Erythroblast (primary cell): ENCODE measurements around the gene VSTM2L.

Source experiments
- DNase-seq, 2 experiments: peaks; one replicate each; lab custom pipeline; 2025; lab: John Stamatoyannopoulos, UW
- GATA1 ChIP-seq: IDR thresholded peaks from 2 replicates; pipeline ENCODE4 v1.6.1; 2011; ENCODE audit warnings: low read depth, mild to moderate bottlenecking, control low read depth, low read length, moderate library complexity
- POLR2A ChIP-seq: IDR thresholded peaks from 2 replicates; pipeline ENCODE4 v1.6.1; 2011; ENCODE audit warnings: mild to moderate bottlenecking, low read length

The VSTM2L gene

DNA sequence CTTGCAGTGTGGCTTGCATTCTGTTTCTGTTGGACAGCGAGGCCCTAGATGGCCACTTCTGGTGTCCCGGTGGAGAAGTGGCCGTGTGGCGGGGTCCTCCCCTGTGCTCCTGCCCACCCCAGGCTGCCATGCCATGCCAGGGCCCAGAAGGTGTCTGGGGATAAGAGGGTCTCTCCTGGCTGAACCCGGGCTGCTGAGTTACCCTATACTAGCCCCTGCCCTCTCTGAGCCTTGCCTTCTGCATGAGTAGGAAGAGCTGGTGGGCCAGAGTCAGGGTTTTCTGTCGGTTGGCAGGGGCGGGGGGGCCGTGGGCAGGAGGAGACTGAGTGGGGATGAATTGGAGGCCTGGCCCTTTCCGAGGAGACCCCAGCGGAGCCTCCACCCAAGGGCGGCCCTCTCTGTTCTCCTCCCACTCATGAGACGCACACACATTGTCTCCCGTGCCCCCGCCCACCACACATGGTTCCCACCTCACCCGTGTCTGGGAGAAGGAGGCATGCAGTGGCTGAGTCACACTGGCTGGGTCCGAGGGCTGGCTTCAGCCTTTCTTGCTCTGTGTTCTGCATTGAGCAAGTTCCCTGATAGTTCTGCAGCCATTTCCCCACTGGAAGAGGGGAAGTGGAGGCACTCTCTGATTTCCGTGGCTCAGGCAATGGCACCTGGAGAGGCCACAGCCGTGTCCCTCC lies 24.6 kb downstream of the VSTM2L start:
- no peak for DNase-seq
- TF ChIP-seq GATA1 (no peak), POLR2A (no peak)

DNA sequence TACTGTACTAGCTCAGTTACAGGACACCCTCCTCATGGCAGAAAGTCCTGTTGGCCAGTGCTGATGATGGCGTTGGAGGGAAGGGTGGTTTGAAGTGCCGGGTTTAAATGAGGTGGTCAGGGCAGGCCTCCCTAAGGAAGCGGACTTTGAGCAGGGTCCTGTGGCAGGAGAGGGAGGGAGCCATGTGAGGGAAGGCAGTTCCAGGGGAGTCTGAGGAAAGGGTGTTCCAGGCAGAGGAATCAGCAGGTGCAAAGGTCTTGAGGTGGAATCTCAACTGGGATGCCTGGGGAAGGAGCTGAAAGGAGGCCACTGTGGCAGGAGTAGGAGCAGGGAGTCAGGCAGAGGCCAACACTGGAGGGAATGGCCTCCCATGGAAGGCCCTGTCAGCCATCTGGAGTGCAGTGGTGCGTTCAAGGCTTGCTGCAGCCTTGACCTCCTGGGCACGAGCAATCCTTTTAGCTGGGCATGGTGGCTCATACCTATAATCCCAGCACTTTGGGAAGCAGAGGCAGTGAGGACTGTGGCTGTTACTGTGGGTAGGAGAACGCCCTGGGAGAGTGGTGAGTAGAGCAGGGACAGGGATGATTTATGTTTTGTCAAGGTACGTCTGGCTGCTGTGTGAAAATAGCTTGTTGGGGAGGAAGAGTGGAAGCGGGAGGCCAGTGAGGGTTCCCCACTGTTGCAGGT lies 26.2 kb downstream of the VSTM2L start:
- DNase-seq, result no peak
- TF ChIP-seq POLR2A, result no peak
- no peak for TF ChIP-seq GATA1

DNA sequence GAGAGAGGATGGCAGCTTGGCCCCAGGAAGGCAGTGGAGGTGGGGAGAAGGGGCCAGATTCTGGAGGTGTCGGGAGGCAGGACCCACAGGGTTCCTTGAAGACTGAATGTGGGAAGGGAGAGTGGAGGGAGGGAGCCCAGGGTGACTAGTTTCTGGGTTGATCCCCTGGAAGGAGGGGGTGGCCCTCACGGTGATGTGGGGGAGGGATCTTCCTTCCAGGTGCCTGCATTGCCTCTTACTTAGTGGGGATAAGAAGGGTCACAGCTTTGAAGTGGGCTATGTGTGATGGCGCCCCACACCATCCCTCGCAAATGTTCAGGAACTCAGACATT lies 26.7 kb downstream of the VSTM2L start:
- TF ChIP-seq GATA1 (no peak), POLR2A (no peak)
- no peak for DNase-seq

DNA sequence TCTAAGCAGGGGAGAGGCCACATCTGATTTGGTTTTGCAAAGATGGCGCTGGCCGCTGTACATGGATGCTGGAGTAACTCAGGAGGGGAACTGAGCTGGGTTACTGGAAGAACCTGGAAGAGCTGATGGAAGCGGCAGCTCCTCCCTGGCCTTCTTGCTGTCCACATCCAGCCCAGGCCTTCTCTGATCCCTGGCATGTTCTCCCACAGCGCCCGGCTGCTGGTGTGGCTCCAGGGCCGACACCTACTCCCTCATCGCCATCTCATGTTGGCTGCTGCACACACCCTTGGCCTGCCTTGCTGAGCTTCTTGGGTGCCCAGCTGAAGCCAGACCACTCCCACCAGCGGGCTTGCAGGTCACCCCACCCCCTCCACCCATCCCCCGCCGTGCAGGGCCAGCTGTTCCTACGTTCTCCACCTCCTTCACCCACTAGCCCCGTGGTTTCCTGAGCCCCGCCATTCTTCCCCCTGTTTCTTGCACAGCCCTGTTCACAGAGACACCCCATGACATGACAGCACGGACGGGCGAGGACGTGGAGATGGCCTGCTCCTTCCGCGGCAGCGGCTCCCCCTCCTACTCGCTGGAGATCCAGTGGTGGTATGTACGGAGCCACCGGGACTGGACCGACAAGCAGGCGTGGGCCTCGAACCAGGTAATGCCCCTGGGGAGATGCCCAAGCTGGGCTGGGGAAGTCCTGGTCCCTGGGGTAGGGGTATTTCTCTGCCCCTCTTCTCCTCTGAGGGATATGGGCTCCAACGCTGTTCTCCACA lies 28.4 kb downstream of the VSTM2L start:
- DNase-seq, result no peak
- TF ChIP-seq GATA1 (no peak), POLR2A (no peak)

DNA sequence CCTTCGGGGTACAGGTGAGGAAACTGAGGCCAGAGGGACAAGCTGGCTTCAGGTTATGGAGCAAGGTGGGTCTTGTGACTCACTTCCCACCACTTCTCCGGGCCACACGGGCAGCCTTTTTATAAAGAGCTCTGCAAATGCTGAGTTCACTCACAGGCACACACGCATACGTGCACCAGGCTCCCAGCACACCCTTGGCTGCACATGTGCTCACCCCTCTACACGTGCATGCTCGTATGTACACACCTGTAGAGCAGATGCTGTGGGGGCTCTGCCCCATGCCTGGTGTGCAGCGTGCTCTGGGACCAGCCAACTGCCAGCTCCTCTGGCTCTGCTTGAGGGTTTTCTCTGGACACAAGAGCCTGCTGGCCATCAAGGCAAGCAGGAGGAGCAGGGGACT lies 29.1 kb downstream of the VSTM2L start:
- no peak for TF ChIP-seq GATA1
- TF ChIP-seq POLR2A, result no peak
- DNase-seq, result no peak

DNA sequence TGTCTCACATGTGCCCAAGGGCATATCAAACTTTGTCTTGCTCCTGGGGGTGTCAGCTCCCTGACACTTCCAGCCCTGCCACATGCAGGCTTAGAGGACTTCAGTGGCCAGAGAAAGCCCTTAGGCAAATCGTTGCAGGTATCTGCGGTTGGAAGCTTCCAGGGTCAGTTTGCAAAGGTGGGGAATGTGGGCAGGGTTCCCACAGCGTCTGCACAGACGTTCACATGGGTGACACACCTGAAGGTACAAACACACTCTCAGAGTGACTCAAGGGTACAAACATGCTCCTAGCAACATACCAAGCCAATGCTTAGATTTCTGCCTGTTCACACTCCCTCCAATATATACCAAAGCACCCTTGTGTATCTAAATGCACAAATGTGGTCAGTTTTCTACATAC lies 30.0 kb downstream of the VSTM2L start:
- no peak for DNase-seq
- no peak for TF ChIP-seq POLR2A
- no peak for TF ChIP-seq GATA1

DNA sequence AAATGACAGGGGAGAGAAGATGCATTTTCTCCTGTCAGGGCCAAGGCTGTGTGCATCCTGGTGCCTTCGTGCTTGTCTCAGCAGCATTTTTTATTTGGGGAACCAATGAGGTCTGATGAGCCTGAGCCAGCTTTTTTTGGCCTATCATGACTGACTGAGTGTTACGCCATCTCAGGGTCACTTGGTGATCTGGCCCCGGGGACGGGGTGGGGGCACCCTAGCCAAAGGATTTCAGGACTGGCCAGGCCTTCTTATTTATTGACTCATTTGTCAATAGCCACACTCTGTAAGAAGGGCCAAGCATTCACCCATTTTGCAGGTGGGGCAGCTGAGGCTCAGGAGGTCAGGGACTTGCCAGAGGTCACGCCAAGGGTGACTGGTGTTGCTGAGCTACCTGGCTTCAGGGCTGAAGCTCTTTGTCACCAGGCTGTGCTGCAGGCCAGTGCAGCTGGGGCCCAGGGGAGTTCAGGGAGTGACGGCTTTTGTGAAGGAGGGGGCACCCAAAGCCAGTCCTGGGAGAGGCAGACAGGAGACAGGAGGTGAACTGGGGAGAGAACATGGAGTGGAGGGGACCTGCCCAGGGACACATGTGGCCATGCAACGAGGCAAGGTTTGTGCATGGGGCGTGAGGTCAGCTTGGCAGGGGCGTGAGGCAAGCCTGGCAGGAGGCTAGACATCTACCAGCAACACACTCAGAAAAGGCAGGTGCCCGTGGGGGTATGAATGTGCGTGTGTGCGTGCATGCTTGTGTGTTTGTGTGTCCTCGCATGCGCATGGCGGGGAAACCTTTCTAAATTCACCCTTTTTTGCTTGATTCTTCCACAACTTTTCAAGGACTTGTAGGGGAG lies 31.1 kb downstream of the VSTM2L start:
- DNase-seq, result no peak
- TF ChIP-seq POLR2A, result no peak
- TF ChIP-seq GATA1, result no peak

DNA sequence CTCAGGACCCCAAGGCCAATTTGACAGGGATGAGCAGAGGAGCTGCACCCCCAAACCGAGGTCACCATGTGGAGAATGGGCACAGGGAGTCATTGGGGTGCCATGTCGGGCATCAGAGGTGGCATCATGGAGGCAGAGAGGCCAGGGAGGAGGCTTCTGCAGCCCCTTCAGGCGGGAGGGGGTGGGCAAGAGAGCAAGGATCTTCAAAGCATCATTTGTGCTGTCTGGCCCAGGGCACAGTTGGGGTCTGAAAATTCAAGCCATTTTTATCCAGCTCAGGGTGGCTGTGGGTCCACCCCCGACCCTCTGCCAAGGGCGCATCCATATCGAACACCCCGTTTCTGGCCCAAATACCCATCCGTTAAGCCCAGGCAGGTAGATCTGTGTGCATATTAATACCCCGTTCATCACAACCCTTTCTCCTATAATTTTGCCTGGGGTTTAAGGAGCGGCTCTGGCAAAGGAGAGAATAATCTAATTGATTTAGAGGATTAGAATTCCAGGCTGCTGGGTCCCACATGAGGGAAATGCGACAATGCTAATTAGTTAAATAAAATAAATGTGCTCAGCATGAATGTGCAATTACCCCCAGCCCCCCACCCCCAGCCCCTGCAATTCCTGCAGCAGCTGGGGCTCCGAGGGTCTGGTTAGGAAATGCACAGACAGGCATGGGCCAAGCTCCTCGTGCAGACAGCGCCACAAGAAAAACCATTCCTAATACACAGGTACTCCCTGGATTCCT lies 31.9 kb downstream of the VSTM2L start:
- no peak for TF ChIP-seq POLR2A
- TF ChIP-seq GATA1, result no peak
- DNase-seq, result no peak

DNA sequence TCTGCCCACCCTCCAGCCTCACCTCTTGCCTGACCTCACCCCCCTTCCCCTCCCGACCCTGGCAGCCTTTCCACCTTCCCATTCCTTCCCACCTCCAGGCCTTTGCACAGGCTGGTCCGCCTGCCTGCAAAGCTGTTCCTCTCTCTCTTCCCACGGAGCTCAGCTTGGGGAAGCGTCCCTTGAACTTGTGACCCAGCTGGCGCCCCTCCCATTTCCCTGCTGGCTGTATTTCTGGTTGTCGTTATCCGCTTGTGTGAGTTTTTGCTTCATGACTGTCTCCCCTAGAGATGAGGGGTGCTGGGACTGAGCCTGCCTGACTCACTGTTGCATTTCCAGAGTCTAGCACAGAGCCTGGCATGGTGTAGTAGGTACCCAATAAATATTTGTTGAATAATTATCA lies 32.5 kb downstream of the VSTM2L start:
- no peak for TF ChIP-seq POLR2A
- no peak for TF ChIP-seq GATA1
- DNase-seq, result no peak

DNA sequence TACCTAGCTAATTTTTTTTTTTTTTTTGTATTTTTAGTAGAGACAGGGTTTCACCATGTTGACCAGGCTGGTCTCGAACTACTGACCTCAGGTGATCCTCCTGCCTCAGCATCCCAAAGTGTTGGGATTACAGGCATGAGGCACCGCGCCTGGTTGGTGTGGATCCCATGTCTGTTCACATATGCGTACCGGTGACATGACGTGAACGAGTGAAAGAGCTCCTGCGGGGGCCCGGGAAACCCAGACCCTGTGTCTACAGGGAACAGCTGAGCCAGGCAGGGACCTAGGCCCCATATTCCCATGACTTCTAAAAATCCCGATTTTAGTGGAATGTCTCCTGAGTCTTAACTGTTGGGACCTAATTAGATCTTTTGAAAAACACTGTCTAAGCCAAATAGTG lies 33.1 kb downstream of the VSTM2L start:
- TF ChIP-seq GATA1, result no peak
- no peak for TF ChIP-seq POLR2A

DNA sequence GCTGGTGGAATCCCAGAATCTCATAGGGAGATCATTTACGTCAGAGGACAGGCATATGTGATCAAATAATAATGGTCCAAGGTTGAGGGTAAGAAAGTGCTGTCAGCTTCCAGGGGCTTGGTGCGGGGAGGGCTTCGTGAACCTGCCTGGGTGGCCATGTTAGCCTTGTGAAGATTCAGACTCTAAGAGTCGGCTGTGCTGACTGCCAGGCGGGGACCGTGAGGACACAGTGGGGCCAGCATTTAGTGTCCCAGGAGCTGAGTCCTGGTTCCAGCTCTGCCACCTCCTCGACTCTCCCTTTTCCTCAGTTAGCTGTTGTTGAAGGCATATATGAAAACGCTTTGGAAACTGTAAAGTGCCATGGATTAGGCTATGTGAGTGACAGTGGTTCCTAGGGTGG lies 33.5 kb downstream of the VSTM2L start:
- TF ChIP-seq GATA1 (no peak), POLR2A (no peak)
- no peak for DNase-seq

More for the DNA sequence above, 33.1 kb downstream of the VSTM2L start:
- DNase-seq, result no peak

DNA sequence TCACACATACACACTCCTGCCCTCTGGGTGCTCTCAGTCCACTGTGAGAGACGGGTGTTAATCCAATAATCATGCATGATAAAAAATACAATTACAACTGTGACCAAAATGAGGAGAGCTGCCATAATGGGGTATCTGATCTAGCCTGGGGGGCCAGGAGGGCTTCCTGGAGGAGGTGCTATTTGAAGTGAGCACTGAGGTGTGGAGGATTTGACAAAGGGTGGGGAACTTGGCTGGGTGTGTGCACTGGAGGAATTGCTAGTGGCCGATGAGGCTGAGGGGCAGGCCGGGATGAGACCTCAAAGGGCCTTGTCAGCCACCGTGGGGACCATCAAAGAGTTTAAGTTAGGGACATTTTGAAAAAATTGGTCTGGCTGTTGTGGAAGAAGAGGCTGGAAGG lies 34.8 kb downstream of the VSTM2L start:
- DNase-seq, result no peak
- TF ChIP-seq GATA1 (no peak), POLR2A (no peak)
